DND-41 (cell line): Measurements from ENCODE around the gene EPB41.
"Not testable (repeated sequence)": the region's sequence is repeated elsewhere in the genome, so short reads cannot be mapped to it uniquely, and the experiment has no call there.

Experiments used
- ATAC-seq: fragments of 200-7000 bp; cut with Tn5 transposase; 3 replicates; pipeline ENCODE4 v1.9.1; 2021; ENCODE audit warnings: low read depth; ENCODE audit not compliant: insufficient read depth
- DNase-seq: peaks from one replicate; pipeline ENCODE4 v3.0.0-alpha.2; 2020
- H2AFZ ChIP-seq: 2 replicates; pipeline ENCODE4 v1.6.0; 2012; ENCODE audit warnings: low read depth, low read length
- H3K27ac ChIP-seq: 2 replicates; pipeline ENCODE4 v1.5.1; 2012; ENCODE audit warnings: low read length, inconsistent platforms
- H3K27me3 ChIP-seq: fragments of 200-600 bp; sonication (generic); 2 replicates; pipeline ENCODE4 v1.6.0; 2012; ENCODE audit warnings: low read length, mild to moderate bottlenecking, inconsistent platforms; ENCODE audit not compliant: insufficient read depth, poor library complexity
- H3K36me3 ChIP-seq: 2 replicates; pipeline ENCODE4 v1.5.1; 2012; ENCODE audit warnings: low read length, inconsistent platforms; ENCODE audit not compliant: insufficient read depth
- H3K4me1 ChIP-seq: 2 replicates; pipeline ENCODE4 v1.5.1; 2012; ENCODE audit warnings: mild to moderate bottlenecking, low read length; ENCODE audit not compliant: insufficient read depth
- H3K4me2 ChIP-seq: 2 replicates; pipeline ENCODE4 v1.6.0; 2012; ENCODE audit warnings: mild to moderate bottlenecking, moderate library complexity, low read length, inconsistent platforms; ENCODE audit not compliant: insufficient read depth
- H3K4me3 ChIP-seq, 2 experiments: fragments of 200-600 bp in 1 of 2; shearing (Covaris generic) in 1 of 2; 2 replicates each; pipeline ENCODE4 v1.5.1; 2012 to 2016; ENCODE audit warnings: inconsistent platforms in 2 of 2, low read length in 2 of 2, mild to moderate bottlenecking in 2 of 2, low read depth in 1 of 2, moderate library complexity in 1 of 2
- H3K79me2 ChIP-seq: 2 replicates; pipeline ENCODE4 v1.6.0; 2012; ENCODE audit warnings: low read length, inconsistent platforms; ENCODE audit not compliant: insufficient read depth
- H3K9ac ChIP-seq: 2 replicates; pipeline ENCODE4 v1.6.0; 2012; ENCODE audit warnings: low read depth, mild to moderate bottlenecking, inconsistent platforms, low read length, moderate library complexity
- H3K9me3 ChIP-seq: 2 replicates; pipeline ENCODE4 v1.5.1; 2012; ENCODE audit warnings: low read length, moderate library complexity, mild to moderate bottlenecking, inconsistent platforms; ENCODE audit not compliant: insufficient read depth, severe bottlenecking
- H4K20me1 ChIP-seq: 2 replicates; pipeline ENCODE4 v1.6.0; 2012; ENCODE audit warnings: low read length; ENCODE audit not compliant: insufficient read depth
- EZH2 ChIP-seq: IDR thresholded peaks from 3 replicates; pipeline ENCODE4 v1.6.1; 2012; ENCODE audit warnings: borderline replicate concordance, low read depth, mild to moderate bottlenecking, moderate library complexity, low read length, inconsistent platforms; ENCODE audit not compliant: severe bottlenecking
- TF ChIP-seq, protein P1 (sequence below): IDR thresholded peaks from 2 replicates; pipeline ENCODE4 v1.5.1; 2012; ENCODE audit warnings: borderline replicate concordance, low read length, moderate library complexity, mild to moderate bottlenecking; ENCODE audit not compliant: poor library complexity, severe bottlenecking; ENCODE audit errors: extremely low read depth

Gene EPB41

DNA sequence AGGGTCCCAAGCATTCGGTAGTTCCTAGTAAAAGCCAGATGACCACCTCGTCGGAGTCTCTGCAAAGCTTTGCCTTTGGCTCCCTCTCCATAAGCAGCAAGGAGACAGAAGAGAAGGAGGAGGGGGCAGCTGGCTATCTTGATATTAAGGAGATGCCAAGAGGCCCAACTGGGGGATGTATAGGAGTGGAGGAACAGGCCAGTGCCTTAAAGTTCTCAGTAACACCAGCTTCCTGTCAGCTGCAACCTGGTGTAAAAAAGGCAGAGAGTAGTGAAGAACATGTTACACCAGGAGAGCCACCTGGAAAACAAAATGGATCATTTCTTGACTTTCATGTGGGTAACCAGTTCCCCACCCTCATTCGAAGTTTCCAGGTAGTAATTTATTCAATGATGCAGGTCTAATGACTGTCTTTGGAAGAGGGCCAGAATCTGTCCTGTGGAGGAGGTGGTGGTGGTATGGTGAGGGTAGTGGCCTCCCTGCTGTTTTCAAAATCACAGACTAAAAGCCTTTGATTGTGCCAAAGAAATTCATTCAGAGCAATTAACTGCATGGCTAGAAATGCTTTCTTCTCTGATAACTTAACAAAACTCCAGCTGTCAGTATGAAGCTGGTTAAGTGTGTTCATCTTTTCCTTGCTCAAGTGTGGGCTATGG, 182.0 kb downstream of the EPB41 start:
- DNase-seq, result no peak
- Histone ChIP-seq H3K9ac (no peak overlapping the region), H3K27ac (no peak overlapping the region), H3K4me2 (no peak overlapping the region), H3K36me3 (peaks cover 49% of the 10 kb centered on the region), H2AFZ (no peak overlapping the region), H3K27me3 (no peaks in the 10 kb centered on the region), H3K9me3 (no peaks in the 10 kb centered on the region), H3K4me3 (no peak overlapping the region), H3K4me1 (no peaks in the 10 kb centered on the region), H3K79me2 (no peaks in the 10 kb centered on the region), H4K20me1 (no peaks in the 10 kb centered on the region)
- ATAC-seq, result no peak
- TF ChIP-seq, protein P1, sequence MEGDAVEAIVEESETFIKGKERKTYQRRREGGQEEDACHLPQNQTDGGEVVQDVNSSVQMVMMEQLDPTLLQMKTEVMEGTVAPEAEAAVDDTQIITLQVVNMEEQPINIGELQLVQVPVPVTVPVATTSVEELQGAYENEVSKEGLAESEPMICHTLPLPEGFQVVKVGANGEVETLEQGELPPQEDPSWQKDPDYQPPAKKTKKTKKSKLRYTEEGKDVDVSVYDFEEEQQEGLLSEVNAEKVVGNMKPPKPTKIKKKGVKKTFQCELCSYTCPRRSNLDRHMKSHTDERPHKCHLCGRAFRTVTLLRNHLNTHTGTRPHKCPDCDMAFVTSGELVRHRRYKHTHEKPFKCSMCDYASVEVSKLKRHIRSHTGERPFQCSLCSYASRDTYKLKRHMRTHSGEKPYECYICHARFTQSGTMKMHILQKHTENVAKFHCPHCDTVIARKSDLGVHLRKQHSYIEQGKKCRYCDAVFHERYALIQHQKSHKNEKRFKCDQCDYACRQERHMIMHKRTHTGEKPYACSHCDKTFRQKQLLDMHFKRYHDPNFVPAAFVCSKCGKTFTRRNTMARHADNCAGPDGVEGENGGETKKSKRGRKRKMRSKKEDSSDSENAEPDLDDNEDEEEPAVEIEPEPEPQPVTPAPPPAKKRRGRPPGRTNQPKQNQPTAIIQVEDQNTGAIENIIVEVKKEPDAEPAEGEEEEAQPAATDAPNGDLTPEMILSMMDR, result no peak
- no peak for TF ChIP-seq EZH2

DNA sequence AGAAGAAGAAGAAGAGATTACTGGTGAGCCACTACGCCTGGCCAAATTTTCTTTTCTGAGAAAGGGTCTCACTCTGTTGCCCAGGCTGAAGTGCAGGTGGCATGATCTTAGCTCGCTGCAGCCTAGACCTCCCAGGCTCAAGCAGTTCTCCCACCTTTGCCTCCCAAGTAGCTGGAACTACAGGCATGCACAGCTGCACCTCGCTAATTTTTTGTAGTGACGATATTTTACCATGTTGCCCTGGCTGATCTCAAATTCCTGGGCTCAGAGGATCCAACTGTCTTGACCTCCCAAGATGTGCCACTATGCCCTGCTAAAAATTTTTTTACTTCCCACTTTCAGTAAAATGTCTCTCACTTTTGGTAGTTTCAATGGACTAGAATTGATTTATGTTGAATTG, 184.9 kb downstream of the EPB41 start:
- Histone ChIP-seq H3K36me3 (peaks cover 50% of the 10 kb centered on the region), H3K27me3 (no peaks in the 10 kb centered on the region), H3K4me1 (no peaks in the 10 kb centered on the region), H3K27ac (no peak overlapping the region), H3K9ac (no peak overlapping the region), H3K9me3 (no peaks in the 10 kb centered on the region), H4K20me1 (no peaks in the 10 kb centered on the region), H3K4me3 (no peak overlapping the region), H2AFZ (no peak overlapping the region), H3K4me2 (no peak overlapping the region), H3K79me2 (no peaks in the 10 kb centered on the region)
- ATAC-seq (no peak), DNase-seq (no peak)
- TF ChIP-seq, protein P1, result no peak
- TF ChIP-seq EZH2, result no peak

DNA sequence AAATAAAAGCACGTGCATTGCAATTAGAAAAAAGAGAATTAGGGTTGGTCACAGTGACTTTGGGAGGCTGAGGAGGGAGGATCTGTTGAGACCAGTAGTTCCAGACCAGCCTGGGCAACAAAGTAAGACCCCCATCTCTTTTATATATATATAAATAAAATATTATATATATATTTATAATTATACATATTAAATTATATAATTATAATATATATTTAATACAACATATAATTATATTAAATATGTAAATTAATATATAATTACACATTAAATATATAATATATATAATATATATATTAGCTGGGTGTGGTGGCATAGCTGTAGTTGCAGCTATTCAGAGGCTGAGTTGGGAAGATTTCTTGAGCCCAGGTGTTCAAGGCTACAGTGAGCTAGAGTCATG, 186.1 kb downstream of the EPB41 start:
- Histone ChIP-seq H4K20me1 (no peaks in the 10 kb centered on the region), H3K4me2 (no peak overlapping the region), H3K9me3 (no peaks in the 10 kb centered on the region), H2AFZ (no peak overlapping the region), H3K79me2 (no peaks in the 10 kb centered on the region), H3K27ac (no peak overlapping the region), H3K36me3 (peaks cover 49% of the 10 kb centered on the region), H3K9ac (no peak overlapping the region), H3K4me3 (no peak overlapping the region), H3K27me3 (no peaks in the 10 kb centered on the region), H3K4me1 (no peaks in the 10 kb centered on the region)
- ATAC-seq (no peak), DNase-seq (no peak)
- TF ChIP-seq EZH2, result no peak
- TF ChIP-seq, protein P1, result no peak

DNA sequence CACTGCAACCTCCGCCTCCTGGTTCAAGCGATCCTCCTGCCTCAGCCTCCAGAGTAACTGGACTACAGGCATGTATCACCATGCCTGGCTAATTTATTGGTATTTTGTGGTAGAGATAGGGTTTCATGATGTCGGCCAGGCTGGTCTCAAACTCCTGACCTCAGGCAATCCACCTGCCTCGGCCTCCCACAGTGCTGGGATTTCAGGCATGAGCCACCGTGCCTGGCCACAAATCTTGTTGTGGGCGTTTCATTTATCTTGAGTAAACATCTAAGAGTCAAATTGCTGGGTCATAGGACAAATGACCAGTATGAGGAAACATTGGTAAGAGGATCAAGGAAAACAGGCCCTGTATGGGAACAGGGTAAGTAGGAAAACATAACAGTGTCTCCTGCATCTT, 191.5 kb downstream of the EPB41 start:
- no peaks in the 10 kb centered on the region for H3K4me1 ChIP-seq
- no peak overlapping the region for H3K9ac ChIP-seq
- no peak for ATAC-seq
- H3K79me2 ChIP-seq, result no peaks in the 10 kb centered on the region
- H2AFZ ChIP-seq, result no peak overlapping the region
- H3K9me3 ChIP-seq, result no peaks in the 10 kb centered on the region
- peaks cover 35% of the 10 kb centered on the region for H3K36me3 ChIP-seq
- no peak for DNase-seq
- no peaks in the 10 kb centered on the region for H4K20me1 ChIP-seq
- no peak overlapping the region for H3K4me3 ChIP-seq
- no peak overlapping the region for H3K27ac ChIP-seq
- H3K27me3 ChIP-seq, result no peaks in the 10 kb centered on the region
- no peak overlapping the region for H3K4me2 ChIP-seq
- TF ChIP-seq EZH2, result no peak
- TF ChIP-seq, protein P1, result no peak

DNA sequence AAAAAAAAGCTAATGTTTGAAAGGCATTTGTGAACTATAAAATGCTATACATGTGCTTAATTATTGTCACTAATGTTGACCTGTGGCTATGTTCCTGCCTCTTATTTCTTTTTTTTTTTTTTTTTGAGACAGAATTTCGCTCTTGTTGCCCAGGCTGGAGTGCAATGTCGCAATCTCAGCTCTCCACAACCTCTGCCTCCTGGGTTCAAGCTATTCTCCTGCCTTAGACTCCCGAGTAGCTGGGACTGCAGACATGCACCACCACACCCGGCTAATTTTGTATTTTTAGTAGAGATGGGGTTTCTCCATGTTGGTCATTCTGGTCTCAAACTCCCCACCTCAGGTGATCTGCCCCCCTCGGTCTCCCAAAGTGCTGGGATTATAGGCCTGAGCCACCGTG, 193.7 kb downstream of the EPB41 start:
- H4K20me1 ChIP-seq, H3K9me3 ChIP-seq, ATAC-seq, H3K4me2 ChIP-seq, H3K9ac ChIP-seq, H3K27me3 ChIP-seq, H2AFZ ChIP-seq, H3K79me2 ChIP-seq, H3K27ac ChIP-seq, DNase-seq, H3K4me1 ChIP-seq, H3K4me3 ChIP-seq: not testable (repeated sequence)
- H3K36me3 ChIP-seq, result peaks cover 32% of the 10 kb centered on the region
